Gastrocnemius medialis (tissue), 4 donors: Measurements from ENCODE around the gene COL1A1. TPM values are rescaled to one million over a fixed set of nuclear protein-coding genes. Genes with fewer than 3 reads are reported as not detected.

Experiments
- ATAC-seq, 2 donors: fragments of 150-250 bp; one replicate each; pipeline ENCODE4 v1.9.1; 2016
- DNase-seq, 2 donors: peaks; one replicate each; pipeline ENCODE4 v3.0.0-alpha.2; 2019
- H3K27ac ChIP-seq, 4 donors: fragments of 200-600 bp; sonication (generic); 1 replicate in 1 of 4; 2 replicates in 3 of 4; pipeline ENCODE4 v1.5.1; 2016 to 2018; ENCODE audit warnings: mild to moderate bottlenecking in 2 of 4, moderate library complexity in 1 of 4
- H3K27me3 ChIP-seq, 3 donors: fragments of 200-600 bp; sonication (generic) in 2 of 3; 1 replicate in 1 of 3; 2 replicates in 2 of 3; pipeline versions ENCODE4 v1.5.1 to v1.6.0; 2016 to 2019; ENCODE audit warnings: mild to moderate bottlenecking in 1 of 3, moderate library complexity in 1 of 3
- H3K36me3 ChIP-seq, 2 donors: fragments of 200-600 bp; sonication (generic) in 1 of 2; one replicate each; pipeline ENCODE4 v1.5.1; 2017 to 2018
- H3K4me1 ChIP-seq, 2 donors: fragments of 200-600 bp; sonication (generic) in 1 of 2; one replicate each; pipeline ENCODE4 v1.5.1; 2016 to 2017; ENCODE audit warnings: mild to moderate bottlenecking in 2 of 2
- H3K4me3 ChIP-seq, 4 donors: fragments of 200-600 bp; sonication (generic) in 3 of 4; 1 replicate in 1 of 4; 2 replicates in 3 of 4; pipeline ENCODE4 v1.5.1; 2016 to 2019; ENCODE audit warnings: mild to moderate bottlenecking in 2 of 4
- H3K9me3 ChIP-seq, 3 donors: fragments of 200-600 bp; sonication (generic) in 2 of 3; 1 replicate in 1 of 3; 2 replicates in 2 of 3; pipeline ENCODE4 v1.5.1; 2016 to 2019
- POLR2A ChIP-seq, 2 donors: fragments of 450-650 bp; IDR thresholded peaks; one replicate each; pipeline ENCODE4 v1.6.1; 2017; ENCODE audit warnings: antibody characterized with exemption in 2 of 2, mild to moderate bottlenecking in 2 of 2, moderate library complexity in 2 of 2
- in situ Hi-C, 4 donors: fragments of 200-750 bp; cut with MboI; loops; one replicate each; pipeline versions ENCODE4 v1.15.0 to v1.8.0; 2017; ENCODE audit warnings: low sequenced_read_pairs in 4 of 4
- intact Hi-C: fragments of 100-400 bp; cut with DNase I; formaldehyde crosslinking; loops from one replicate; pipeline ENCODE4 v1.15.1; 2023; ENCODE audit warnings: low total_unique reads
- total RNA-seq, 4 donors: library from RNA; depleted of rRNA; stranded (reverse); fragments of >200 nt; gene quantifications; one replicate each; pipeline versions ENCODE4 v1.1.0 to v1.2.3, GENCODE V29; 2016
- TF ChIP-seq, protein P1 (sequence below), 5 experiments: fragments of 450-650 bp in 3 of 5; fragments of 200-600 bp in 2 of 5; sonication (generic) in 2 of 5; IDR thresholded peaks in 4 of 5; conservative IDR thresholded peaks in 1 of 5; 1 replicate in 4 of 5; 2 replicates in 1 of 5; pipeline ENCODE4 v1.5.1; 2016 to 2019; ENCODE audit warnings: antibody characterized with exemption in 5 of 5, mild to moderate bottlenecking in 3 of 5, moderate library complexity in 3 of 5

The COL1A1 gene
- total RNA-seq, 4 donors from 2014 or later, result 1.7 to 9.5 (median 5.1) TPM

DNA sequence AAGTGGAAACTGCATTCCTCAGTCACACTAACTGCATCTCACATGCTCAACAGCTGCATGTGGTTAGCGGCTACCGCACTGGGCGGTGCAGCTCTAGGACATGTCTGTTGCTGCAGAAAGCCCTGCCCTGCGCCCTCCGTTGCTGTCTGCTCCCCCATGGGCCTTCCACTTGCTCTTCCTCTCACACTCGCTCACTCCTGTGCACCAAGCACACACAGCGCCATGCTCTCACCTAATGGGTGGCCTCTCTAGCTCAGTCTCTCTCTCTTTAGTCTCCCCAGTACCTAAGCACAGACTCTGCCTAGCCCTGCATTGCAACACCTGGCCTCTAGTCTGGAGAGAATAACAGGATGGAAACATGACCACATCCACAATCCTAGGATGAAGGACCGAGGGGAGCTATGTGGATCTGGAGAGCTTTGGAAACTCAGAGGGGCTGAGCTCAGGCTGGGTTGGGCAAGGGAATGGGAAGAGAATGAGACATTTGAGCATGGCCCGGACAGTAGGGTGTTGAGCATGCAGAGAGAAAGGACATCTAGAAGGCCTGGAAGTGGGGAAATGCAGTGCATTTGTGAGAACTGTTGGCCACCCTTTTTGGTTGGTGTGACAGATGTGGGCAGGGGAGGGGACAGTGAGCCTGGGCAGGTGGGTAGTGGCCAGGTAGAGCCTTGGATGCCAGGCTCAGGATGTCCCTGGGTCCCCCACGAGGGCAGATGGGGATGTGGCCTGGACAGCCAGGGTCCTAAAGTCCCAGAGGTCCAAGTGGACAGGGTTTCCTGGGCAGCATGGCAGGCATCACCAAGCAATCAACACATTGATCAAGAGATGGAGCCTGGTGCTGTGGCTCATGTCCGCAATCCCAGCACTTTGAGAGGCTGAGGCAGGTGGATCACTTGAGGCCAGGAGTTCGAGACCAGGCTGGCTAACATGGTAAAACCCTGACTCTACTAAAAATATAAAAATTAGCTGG is 19.6 kb downstream of the COL1A1 start:
- no peaks in the 10 kb centered on the region for H3K9me3 ChIP-seq
- ATAC-seq (no peak), DNase-seq (no peak)
- intact Hi-C loops (no loop called here), in situ Hi-C loops (no loop called here)
- H3K4me1 ChIP-seq, result peaks cover 13 to 21% of the 10 kb centered on the region in 2 donors
- TF ChIP-seq, protein P1, sequence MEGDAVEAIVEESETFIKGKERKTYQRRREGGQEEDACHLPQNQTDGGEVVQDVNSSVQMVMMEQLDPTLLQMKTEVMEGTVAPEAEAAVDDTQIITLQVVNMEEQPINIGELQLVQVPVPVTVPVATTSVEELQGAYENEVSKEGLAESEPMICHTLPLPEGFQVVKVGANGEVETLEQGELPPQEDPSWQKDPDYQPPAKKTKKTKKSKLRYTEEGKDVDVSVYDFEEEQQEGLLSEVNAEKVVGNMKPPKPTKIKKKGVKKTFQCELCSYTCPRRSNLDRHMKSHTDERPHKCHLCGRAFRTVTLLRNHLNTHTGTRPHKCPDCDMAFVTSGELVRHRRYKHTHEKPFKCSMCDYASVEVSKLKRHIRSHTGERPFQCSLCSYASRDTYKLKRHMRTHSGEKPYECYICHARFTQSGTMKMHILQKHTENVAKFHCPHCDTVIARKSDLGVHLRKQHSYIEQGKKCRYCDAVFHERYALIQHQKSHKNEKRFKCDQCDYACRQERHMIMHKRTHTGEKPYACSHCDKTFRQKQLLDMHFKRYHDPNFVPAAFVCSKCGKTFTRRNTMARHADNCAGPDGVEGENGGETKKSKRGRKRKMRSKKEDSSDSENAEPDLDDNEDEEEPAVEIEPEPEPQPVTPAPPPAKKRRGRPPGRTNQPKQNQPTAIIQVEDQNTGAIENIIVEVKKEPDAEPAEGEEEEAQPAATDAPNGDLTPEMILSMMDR (IDR thresholded peaks at IDR 0.05 in 4 of 5, conservative IDR thresholded peaks at IDR 0.05 in 1 of 5), result no peak
- no peak for TF ChIP-seq POLR2A (IDR thresholded peaks at IDR 0.05)
- no peaks in the 10 kb centered on the region for H3K27me3 ChIP-seq
- H3K27ac ChIP-seq, result no peak overlapping the region
- H3K4me3 ChIP-seq, result no peak overlapping the region
- H3K36me3 ChIP-seq, result no peaks in the 10 kb centered on the region

DNA sequence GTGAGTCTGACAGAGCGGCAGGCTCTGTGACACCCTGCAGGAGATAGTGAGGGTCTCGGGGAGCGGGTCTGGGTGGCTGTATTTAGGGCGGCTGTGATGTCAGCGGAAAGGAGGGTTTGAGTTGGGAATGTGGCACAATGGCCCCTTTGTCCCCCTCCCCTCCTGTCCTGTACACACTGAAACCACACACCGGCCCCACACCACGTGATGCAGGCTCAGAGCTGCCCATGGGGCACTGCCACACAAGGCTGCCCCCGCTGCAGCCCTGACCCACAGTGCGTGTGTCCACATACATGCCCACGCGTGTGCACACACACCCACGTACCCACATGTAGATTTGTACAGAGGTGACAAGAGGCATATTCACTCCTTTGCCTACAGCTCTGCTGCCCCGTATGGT is 20.3 kb downstream of the COL1A1 start:
- H3K27me3 ChIP-seq, result no peaks in the 10 kb centered on the region
- DNase-seq, result no peak
- no peak overlapping the region for H3K4me3 ChIP-seq
- no peak overlapping the region for H3K27ac ChIP-seq
- in situ Hi-C loops (no loop called here), intact Hi-C loops (no loop called here)
- ATAC-seq, result no peak
- H3K36me3 ChIP-seq, result peaks cover 0 to under 1% of the 10 kb centered on the region in 2 donors
- TF ChIP-seq POLR2A (IDR thresholded peaks at IDR 0.05), result no peak
- H3K9me3 ChIP-seq, result no peaks in the 10 kb centered on the region
- H3K4me1 ChIP-seq, result peaks cover 20 to 28% of the 10 kb centered on the region in 2 donors

DNA sequence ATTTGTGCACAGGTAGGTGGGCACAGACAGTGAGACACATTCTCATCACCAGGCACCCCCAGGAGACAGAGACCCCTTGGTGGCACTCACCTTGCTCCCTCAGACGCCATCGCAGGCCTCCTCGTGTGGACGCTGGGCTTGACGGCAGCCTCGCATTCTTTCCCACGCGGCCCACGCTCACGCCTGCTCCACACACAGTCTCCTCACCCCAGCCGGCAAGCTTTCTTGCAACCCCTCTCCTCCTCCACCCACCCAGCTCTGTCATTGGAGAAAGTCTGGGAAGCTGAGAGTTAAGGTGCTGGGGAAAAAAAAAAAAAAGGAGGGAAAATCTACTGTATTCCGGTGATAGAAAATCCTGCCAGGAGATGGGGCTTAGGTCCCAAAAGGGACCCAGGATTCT is 20.8 kb downstream of the COL1A1 start:
- peaks cover 22 to 33% of the 10 kb centered on the region in 2 donors for H3K4me1 ChIP-seq
- H3K36me3 ChIP-seq, result peaks cover 0 to 5% of the 10 kb centered on the region in 2 donors
- H3K9me3 ChIP-seq, result no peaks in the 10 kb centered on the region
- in situ Hi-C loops, result no loop called here
- TF ChIP-seq POLR2A (IDR thresholded peaks at IDR 0.05), result no peak
- TF ChIP-seq, protein P1 (IDR thresholded peaks at IDR 0.05 in 4 of 5, conservative IDR thresholded peaks at IDR 0.05 in 1 of 5), result no peak
- H3K4me3 ChIP-seq, result no peak overlapping the region
- no peak for ATAC-seq
- intact Hi-C loops, result no loop called here
- DNase-seq, result no peak
- no peaks in the 10 kb centered on the region for H3K27me3 ChIP-seq
- no peak overlapping the region for H3K27ac ChIP-seq

DNA sequence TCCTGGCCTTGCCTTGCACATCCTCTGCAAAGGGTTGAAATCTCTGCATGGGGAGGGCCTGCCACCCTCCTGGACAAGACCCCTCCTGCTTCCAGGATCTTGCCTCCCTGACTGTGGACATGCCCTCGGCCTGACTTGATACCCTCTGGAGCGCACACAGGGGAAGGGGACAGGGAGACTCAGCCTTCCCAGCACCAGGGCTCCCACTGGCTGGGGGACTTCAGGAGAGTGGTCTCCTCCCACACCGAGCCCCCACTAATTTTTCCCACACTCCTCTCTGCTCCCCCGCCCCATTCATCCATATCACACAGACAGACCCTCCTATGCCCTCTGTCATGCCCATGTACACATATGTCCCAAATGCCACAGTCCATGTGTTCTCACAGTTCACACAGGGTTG is 21.3 kb downstream of the COL1A1 start:
- Histone ChIP-seq H3K27me3 (no peaks in the 10 kb centered on the region), H3K27ac (no peak overlapping the region), H3K9me3 (no peaks in the 10 kb centered on the region), H3K36me3 (peaks cover 0 to 10% of the 10 kb centered on the region in 2 donors), H3K4me1 (peaks cover 22 to 36% of the 10 kb centered on the region in 2 donors), H3K4me3 (no peak overlapping the region)
- TF ChIP-seq, protein P1 (IDR thresholded peaks at IDR 0.05 in 4 of 5, conservative IDR thresholded peaks at IDR 0.05 in 1 of 5), result no peak
- TF ChIP-seq POLR2A (IDR thresholded peaks at IDR 0.05), result no peak
- DNase-seq, result no peak
- in situ Hi-C loops, result no loop called here
- ATAC-seq, result no peak
- intact Hi-C loops, result no loop called here
